Osteocyte (in vitro differentiated cells): Measurements from ENCODE around the gene PLEKHA6. TPM values are rescaled to one million over a fixed set of nuclear protein-coding genes. Genes with fewer than 3 reads are reported as not detected.

Source experiments
- DNase-seq: peaks from one replicate; pipeline ENCODE4 v3.0.0; 2021; ENCODE audit warnings: mixed read lengths; ENCODE audit not compliant: unreplicated experiment; ENCODE audit errors: extremely low spot score
- H3K27ac Mint-ChIP-seq: one replicate; pipeline ENCODE4 v1.8.0; 2021; ENCODE audit warnings: mild to moderate bottlenecking, mixed read lengths; ENCODE audit not compliant: unreplicated experiment
- H3K27me3 Mint-ChIP-seq: one replicate; pipeline ENCODE4 v1.8.0; 2021; ENCODE audit warnings: mixed read lengths; ENCODE audit not compliant: unreplicated experiment
- H3K36me3 Mint-ChIP-seq: one replicate; pipeline ENCODE4 v1.8.0; 2021; ENCODE audit warnings: mixed read lengths; ENCODE audit not compliant: unreplicated experiment
- H3K4me1 Mint-ChIP-seq: one replicate; pipeline ENCODE4 v1.8.0; 2021; ENCODE audit warnings: mixed read lengths; ENCODE audit not compliant: unreplicated experiment
- H3K4me3 Mint-ChIP-seq: one replicate; pipeline ENCODE4 v1.8.0; 2021; ENCODE audit warnings: mild to moderate bottlenecking, moderate library complexity, mixed read lengths; ENCODE audit not compliant: unreplicated experiment
- H3K9me3 Mint-ChIP-seq: one replicate; pipeline ENCODE4 v1.8.0; 2021; ENCODE audit warnings: mixed read lengths; ENCODE audit not compliant: unreplicated experiment
- total RNA-seq: library from RNA; stranded (reverse); gene quantifications from 2 replicates; pipeline ENCODE4 v1.2.1, GENCODE V29; 2021
- TF ChIP-seq, protein P1 (sequence below): fragments of 200-600 bp; sonication (generic); IDR thresholded peaks from 2 replicates; pipeline ENCODE4 v1.5.0; 2021; ENCODE audit warnings: antibody characterized with exemption, mild to moderate bottlenecking, moderate library complexity

PLEKHA6 gene
- total RNA-seq, 1 donor from 2014 or later, result 0.24 TPM

DNA sequence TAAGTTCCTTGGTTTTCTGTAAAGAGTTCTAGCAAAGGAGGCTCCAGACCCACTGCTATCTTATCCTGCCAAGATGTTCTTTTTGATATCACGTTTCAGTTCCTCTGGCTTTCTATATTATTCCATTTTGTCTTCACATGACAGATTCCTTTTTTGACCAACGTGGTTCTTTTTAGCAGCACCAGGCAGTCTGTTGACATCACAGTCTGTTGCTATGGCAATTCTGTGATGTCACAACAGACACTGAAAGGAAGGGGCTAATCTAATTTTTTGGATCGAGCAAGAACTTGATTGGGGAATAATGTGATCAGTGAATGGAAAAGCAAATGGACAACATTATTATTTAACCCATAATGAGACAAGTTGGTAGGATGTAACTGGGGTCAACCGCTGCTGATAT, 81.5 kb downstream of the PLEKHA6 start:
- Mint-ChIP-seq H3K36me3 (no peaks in the 10 kb centered on the region), H3K4me3 (no peak overlapping the region), H3K27ac (no peak overlapping the region), H3K9me3 (no peaks in the 10 kb centered on the region), H3K27me3 (peaks cover 66% of the 10 kb centered on the region), H3K4me1 (peaks cover 22% of the 10 kb centered on the region)
- no peak for DNase-seq
- TF ChIP-seq, protein P1, sequence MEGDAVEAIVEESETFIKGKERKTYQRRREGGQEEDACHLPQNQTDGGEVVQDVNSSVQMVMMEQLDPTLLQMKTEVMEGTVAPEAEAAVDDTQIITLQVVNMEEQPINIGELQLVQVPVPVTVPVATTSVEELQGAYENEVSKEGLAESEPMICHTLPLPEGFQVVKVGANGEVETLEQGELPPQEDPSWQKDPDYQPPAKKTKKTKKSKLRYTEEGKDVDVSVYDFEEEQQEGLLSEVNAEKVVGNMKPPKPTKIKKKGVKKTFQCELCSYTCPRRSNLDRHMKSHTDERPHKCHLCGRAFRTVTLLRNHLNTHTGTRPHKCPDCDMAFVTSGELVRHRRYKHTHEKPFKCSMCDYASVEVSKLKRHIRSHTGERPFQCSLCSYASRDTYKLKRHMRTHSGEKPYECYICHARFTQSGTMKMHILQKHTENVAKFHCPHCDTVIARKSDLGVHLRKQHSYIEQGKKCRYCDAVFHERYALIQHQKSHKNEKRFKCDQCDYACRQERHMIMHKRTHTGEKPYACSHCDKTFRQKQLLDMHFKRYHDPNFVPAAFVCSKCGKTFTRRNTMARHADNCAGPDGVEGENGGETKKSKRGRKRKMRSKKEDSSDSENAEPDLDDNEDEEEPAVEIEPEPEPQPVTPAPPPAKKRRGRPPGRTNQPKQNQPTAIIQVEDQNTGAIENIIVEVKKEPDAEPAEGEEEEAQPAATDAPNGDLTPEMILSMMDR, result no peak

DNA sequence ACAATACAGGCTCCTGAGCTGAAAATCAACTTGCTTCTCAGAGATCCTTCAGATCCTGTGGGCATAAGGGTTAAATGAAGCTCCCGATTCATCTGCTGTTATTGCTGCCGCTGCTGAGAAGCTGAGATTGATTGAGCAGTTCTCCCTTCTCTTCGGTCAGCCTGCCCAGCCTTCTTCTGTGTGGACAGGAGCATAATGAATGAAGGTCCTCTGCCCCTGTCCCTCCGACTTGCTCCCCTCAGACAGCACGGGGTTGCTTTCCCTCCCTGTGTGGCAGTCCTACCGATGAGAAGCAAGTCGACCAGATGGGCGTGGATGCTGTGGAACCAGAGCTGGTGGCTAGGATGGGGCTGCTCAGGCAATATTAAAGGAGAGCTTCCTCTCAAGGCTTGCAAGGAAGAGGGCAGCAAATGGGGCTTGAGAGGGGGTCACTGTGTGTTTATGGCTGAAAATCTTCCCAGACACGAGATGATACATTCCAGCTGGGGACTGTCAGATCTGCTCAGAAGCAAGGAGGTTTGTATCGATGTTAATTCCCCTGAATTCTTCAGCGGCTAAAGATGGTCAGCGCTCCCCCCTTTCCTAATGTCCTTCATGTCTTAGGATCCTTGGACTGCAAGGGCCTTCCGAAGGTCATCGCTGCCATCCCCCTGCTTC, 82.0 kb downstream of the PLEKHA6 start:
- Mint-ChIP-seq H3K4me1 (peaks cover 18% of the 10 kb centered on the region), H3K27ac (no peak overlapping the region), H3K9me3 (no peaks in the 10 kb centered on the region), H3K27me3 (peaks cover 64% of the 10 kb centered on the region), H3K36me3 (no peaks in the 10 kb centered on the region), H3K4me3 (no peak overlapping the region)
- no peak for DNase-seq
- TF ChIP-seq, protein P1, result no peak

DNA sequence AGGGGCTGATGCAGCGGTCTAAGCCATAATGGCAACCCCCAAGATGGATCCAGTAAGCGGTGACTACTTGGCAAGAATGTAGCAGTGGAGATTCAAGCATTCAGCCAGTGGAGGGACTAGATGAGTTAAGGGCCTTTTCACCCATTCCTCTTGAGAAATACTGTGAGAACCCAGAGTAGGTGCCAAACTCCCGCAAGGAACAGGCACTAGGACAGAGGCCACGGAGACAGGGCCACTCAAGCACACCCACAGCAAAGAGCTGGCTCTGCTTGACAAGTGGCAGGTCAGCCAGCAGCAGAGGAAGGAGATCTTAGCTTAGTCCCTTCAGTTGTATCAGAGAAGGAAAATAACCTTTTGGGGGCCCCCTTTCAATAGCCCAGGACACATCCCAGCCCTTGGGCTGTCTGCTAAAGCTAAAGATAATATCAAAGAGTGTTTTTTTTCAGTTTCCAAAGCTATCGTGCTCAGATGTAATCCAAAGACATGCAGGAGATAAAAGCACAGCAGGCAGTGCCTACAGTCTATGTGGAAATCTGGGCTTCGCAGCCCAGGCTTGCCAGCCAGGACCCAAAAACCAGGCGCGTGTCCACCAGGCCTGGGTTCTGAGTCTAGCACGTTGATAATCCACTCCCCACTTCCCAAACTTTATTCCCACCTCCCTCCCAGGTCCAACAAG, 83.9 kb downstream of the PLEKHA6 start:
- Mint-ChIP-seq H3K27me3 (peaks cover 52% of the 10 kb centered on the region), H3K4me3 (no peak overlapping the region), H3K36me3 (no peaks in the 10 kb centered on the region), H3K4me1 (peaks cover 11% of the 10 kb centered on the region), H3K9me3 (no peaks in the 10 kb centered on the region), H3K27ac (no peak overlapping the region)
- no peak for DNase-seq
- TF ChIP-seq, protein P1, result no peak

DNA sequence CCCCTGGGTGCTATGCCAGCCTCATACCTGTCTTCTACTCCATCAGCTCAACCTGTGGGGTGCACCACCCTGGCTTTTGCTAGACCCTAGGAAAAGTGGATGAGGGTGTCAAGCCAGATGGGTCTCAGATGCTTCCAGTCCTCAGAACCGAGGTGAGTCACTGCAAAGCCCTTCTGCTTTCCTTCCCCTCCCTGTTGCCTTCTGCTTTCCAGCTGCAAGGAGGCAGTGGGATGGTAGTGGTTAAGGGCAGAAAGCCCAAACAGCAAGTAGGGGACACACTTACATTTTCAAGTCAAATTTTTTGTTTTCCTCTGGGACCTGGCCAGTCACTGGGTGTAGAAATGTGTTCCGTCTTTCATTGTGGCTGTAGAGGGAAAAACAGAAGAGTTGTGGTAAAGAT, 85.3 kb downstream of the PLEKHA6 start:
- peaks cover 39% of the 10 kb centered on the region for H3K27me3 Mint-ChIP-seq
- H3K4me3 Mint-ChIP-seq, result no peak overlapping the region
- no peaks in the 10 kb centered on the region for H3K9me3 Mint-ChIP-seq
- no peak for DNase-seq
- no peak overlapping the region for H3K27ac Mint-ChIP-seq
- H3K4me1 Mint-ChIP-seq, result peaks cover 11% of the 10 kb centered on the region
- TF ChIP-seq, protein P1, result no peak
- no peaks in the 10 kb centered on the region for H3K36me3 Mint-ChIP-seq

DNA sequence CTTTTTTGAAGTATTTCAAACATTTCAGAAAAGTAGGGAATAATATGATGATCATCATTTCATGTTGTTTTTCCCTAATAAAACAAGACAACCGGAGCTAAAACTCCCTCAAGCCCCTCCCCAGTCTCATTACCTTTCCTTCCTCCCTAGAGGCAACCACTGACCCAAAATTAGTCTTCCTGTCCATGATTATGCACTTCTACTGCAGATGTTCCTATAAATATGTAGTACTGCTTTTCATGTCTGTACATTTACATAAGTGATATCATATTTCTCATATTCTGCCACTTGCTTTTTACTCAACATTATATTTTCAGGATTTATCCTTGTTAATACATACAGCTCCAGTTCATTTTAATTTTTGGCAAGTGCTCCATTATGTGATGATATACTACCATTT, 87.2 kb downstream of the PLEKHA6 start:
- no peak overlapping the region for H3K4me3 Mint-ChIP-seq
- no peak overlapping the region for H3K27ac Mint-ChIP-seq
- DNase-seq, result no peak
- peaks cover 11% of the 10 kb centered on the region for H3K4me1 Mint-ChIP-seq
- H3K27me3 Mint-ChIP-seq, result peaks cover 27% of the 10 kb centered on the region
- H3K36me3 Mint-ChIP-seq, result no peaks in the 10 kb centered on the region
- TF ChIP-seq, protein P1, result no peak
- no peaks in the 10 kb centered on the region for H3K9me3 Mint-ChIP-seq
